Measurements from ENCODE around the gene DHX15. TPM values are rescaled to one million over a fixed set of nuclear protein-coding genes. Genes with fewer than 3 reads are reported as not detected.
A peak's percentile ranks its signal among the peaks of the same experiment; 100 is the strongest.

DHX15 gene
- total RNA-seq: 100 to 1,000 TPM; 118 to 203 (median 170) TPM

DNA sequence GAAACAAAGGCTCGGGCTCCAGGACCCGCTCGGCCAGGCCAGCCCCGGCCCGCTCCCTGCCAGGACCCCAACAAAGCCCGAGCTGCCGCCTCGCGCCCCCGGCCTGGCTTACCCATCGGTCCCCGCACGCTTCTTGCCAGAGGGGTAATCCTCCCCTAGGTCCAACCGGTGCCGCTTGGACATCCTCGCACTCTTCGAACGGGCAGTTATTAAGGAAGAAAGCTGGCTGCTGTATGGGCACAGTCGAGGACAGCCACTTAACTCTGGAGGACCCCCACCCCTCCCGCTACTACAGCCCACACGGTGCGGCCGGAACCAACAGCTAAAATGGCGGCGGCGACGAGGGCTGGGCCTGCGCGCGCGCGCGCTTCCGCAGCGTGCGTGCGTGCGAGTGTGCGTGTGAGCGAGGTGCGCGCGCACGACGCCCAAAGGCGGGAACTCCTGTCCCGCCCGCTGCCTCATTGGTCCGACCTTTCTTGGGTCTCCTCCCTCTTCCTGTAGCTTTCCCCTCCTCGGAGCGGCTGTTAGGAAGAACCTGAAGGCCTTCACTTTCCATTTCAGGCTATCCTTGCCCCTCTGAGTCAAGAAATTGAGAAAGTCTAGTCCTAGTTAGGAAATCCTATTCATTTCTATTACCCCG is at the start of gene DHX15:
DHX15 (minus strand) TSS at position 344 of the 640 bp plus-strand sequence; CDS start at position 183, 161 bp downstream.
- Histone ChIP-seq H3K27me3 (no peaks in the 10 kb centered on the region), H3K4me3 (peak within 1 kb of the TSS; percentile 73 to 99 (median 94)), H3K9me3 (no peaks in the 10 kb centered on the region), H3K36me3 (peaks cover 0 to 2% (median 0%) of the 10 kb centered on the region in 4 donors), H3K4me1 (peaks cover 18 to 39% (median 26%) of the 10 kb centered on the region in 4 donors), H3K27ac (peak within 1 kb of the TSS; percentile 92 to 99 (median 97))
- 0% methylated on average over 47 of the region's 52 CpGs; no CpG with 5 or more reads in 1 of the 2 donors for WGBS, 2 donors (ENCODE audit: low coverage in 1 of 2)
- in situ Hi-C loops (cut with MboI; ENCODE audit: low pct_ligation_motif_present in 1 of 4, low pct_unique_long_range_greater_than_20kb in 1 of 4, low sequenced_read_pairs in 3 of 4): loop anchor here in 1 of 4 donors (25.0 kb wide), 1 partner anchor 103 kb away; no protein-coding TSS in a partner anchor
- peak; percentile 76 to 89 (median 86) for TF ChIP-seq POLR2AphosphoS5 (IDR thresholded peaks at IDR 0.05)
- peak in 2 of 5 experiments; percentile 25 to 35 for TF ChIP-seq CTCF (IDR thresholded peaks at IDR 0.05)
- TF ChIP-seq POLR2A (IDR thresholded peaks at IDR 0.05): peak; percentile 73
- no peak for TF ChIP-seq EP300 (IDR thresholded peaks at IDR 0.05; ENCODE audit: low read depth)
- intact Hi-C loops (cut with DNase I; ENCODE audit: low total_unique reads): loop anchor here (10.0 kb wide), 1 partner anchor 790 kb away; the partner anchor contains the start of gene ANAPC4
- DNase-seq: peak; percentile 97

GRCh38 chr4:24632011-24632410 is 47.7 kb upstream of the DHX15 start:
- intact Hi-C loops (cut with DNase I; ENCODE audit: low total_unique reads): no loop called here
- Histone ChIP-seq H3K27ac (no peak overlapping the region), H3K36me3 (no peaks in the 10 kb centered on the region), H3K9me3 (no peaks in the 10 kb centered on the region), H3K4me1 (no peaks in the 10 kb centered on the region), H3K27me3 (no peaks in the 10 kb centered on the region), H3K4me3 (no peak overlapping the region)
- TF ChIP-seq CTCF (IDR thresholded peaks at IDR 0.05) (no peak), POLR2A (IDR thresholded peaks at IDR 0.05) (no peak), POLR2AphosphoS5 (IDR thresholded peaks at IDR 0.05) (no peak), EP300 (IDR thresholded peaks at IDR 0.05; ENCODE audit: low read depth) (no peak)
- in situ Hi-C loops (cut with MboI; ENCODE audit: low pct_ligation_motif_present in 1 of 4, low pct_unique_long_range_greater_than_20kb in 1 of 4, low sequenced_read_pairs in 3 of 4): no loop called here
- DNase-seq: no peak
- WGBS, 2 donors (ENCODE audit: low coverage in 1 of 2): 78 to 86% methylated on average over 2 of the region's 2 CpGs

DNA sequence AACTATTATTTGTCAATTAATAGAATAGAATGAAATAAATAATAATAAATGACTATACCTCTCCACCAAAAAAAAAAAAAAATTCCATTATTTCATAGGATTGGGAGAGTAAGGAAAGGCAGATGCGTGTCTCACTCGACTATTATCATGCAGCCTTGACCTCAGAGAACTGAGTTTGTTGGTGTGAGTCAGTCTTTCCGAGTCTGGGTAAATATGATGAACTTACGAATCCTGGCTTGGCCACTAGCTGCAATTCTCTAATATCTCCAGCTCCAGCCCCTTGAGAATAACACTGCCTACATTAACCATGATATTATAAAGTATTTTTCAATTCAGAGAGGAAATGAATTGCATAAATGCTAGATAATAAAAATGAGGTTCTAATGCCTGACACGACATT is 46.6 kb upstream of the DHX15 start:
- intact Hi-C loops (cut with DNase I; ENCODE audit: low total_unique reads): no loop called here
- no peak for DNase-seq
- Histone ChIP-seq H3K36me3 (no peaks in the 10 kb centered on the region), H3K4me1 (no peaks in the 10 kb centered on the region), H3K9me3 (no peaks in the 10 kb centered on the region), H3K4me3 (no peak overlapping the region), H3K27me3 (no peaks in the 10 kb centered on the region), H3K27ac (no peak overlapping the region)
- in situ Hi-C loops (cut with MboI; ENCODE audit: low pct_ligation_motif_present in 1 of 4, low pct_unique_long_range_greater_than_20kb in 1 of 4, low sequenced_read_pairs in 3 of 4): no loop called here
- no peak for TF ChIP-seq POLR2A (IDR thresholded peaks at IDR 0.05)
- no peak for TF ChIP-seq EP300 (IDR thresholded peaks at IDR 0.05; ENCODE audit: low read depth)
- no peak for TF ChIP-seq POLR2AphosphoS5 (IDR thresholded peaks at IDR 0.05)
- TF ChIP-seq CTCF (IDR thresholded peaks at IDR 0.05): no peak
- WGBS, 2 donors (ENCODE audit: low coverage in 1 of 2): 67 to 84% methylated on average over 4 to 5 of the region's 5 CpGs

- 22 to 69% methylated on average over 2 of the region's 2 CpGs for WGBS, 2 donors (ENCODE audit: low coverage in 1 of 2)
- H3K27me3 ChIP-seq: no peaks in the 10 kb centered on the region
- DNase-seq: no peak
- no peak overlapping the region for H3K27ac ChIP-seq
- no peaks in the 10 kb centered on the region for H3K4me1 ChIP-seq
- TF ChIP-seq EP300 (IDR thresholded peaks at IDR 0.05; ENCODE audit: low read depth) (no peak), CTCF (IDR thresholded peaks at IDR 0.05) (no peak), POLR2AphosphoS5 (IDR thresholded peaks at IDR 0.05) (no peak), POLR2A (IDR thresholded peaks at IDR 0.05) (no peak)
- H3K4me3 ChIP-seq: no peak overlapping the region
- H3K36me3 ChIP-seq: no peaks in the 10 kb centered on the region
- in situ Hi-C loops (cut with MboI; ENCODE audit: low pct_ligation_motif_present in 1 of 4, low pct_unique_long_range_greater_than_20kb in 1 of 4, low sequenced_read_pairs in 3 of 4) (no loop called here), intact Hi-C loops (cut with DNase I; ENCODE audit: low total_unique reads) (no loop called here)
- peaks cover 0 to 5% of the 10 kb centered on the region in 2 donors for H3K9me3 ChIP-seq
These were observed 40.7 kb upstream of the DHX15 start for GRCh38 chr4:24625091-24625490.
